ENCODE measurements around the gene ZFAND6. TPM values are rescaled to one million over a fixed set of nuclear protein-coding genes. Genes with fewer than 3 reads are reported as not detected.

ZFAND6 gene
- total and polyA plus RNA-seq, 10 of the 15 experiments (the other 5 are each of a cell fraction or from before 2014, with no cell fraction given): 78.9 to 179 (median 135) TPM

DNA sequence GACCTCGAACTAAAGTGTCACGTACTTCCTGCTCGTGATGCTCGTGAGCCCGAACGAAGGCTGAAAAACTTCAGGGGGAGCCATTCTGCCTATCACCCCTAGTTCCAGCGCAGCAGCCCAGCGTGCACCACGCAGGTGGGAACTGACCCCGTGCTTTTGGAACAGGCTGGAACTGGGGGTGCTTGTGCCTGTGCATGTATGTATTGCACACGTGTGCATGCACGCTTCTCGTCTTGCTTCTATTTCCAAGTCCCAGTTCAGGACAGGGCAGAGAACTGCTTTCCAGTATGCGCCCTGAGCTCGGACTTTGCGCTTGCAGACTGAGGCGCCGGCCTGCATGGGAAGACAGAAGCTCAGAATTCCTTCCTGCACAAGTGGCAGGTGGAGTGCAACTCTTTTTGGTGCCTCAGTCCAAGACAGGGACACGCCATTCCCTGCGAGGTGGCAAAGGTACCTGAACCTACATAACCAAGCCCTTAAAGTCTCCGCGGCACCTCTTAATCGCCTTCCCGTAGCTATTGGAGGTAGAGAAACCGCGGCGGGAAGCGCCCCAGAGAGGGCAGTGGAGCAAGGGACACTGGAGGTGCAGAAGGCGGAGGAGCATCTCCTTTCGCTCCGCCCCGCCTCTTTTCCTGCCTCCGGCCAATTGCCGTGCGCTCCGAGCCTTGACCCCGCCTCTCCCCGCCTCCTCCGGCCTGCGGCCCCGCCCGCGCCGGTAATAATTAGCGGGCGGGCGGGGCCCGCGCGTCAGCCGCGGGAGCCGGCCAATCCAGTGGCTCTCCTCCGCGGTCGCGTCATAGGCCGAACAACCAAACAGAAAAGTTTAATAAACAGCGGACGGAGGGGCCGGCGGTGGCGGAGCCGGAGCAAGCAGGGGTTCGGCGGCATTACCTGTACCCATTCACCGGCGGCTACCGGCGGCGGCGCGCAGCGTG, at the start of gene ZFAND6 (continued):
- TF ChIP-seq TAF1 (IDR thresholded peaks at IDR 0.05; ENCODE audit: borderline replicate concordance, low read depth, low read length) (peak; percentile 58; the same call in 1 of the 2 replicates), KDM1A (IDR thresholded peaks at IDR 0.05; ENCODE audit: borderline replicate concordance) (no peak), DPF2 (IDR thresholded peaks at IDR 0.05) (no peak), NR2C2 (IDR thresholded peaks at IDR 0.05; ENCODE audit: borderline replicate concordance, control insufficient read depth, insufficient read length, low read depth) (no peak), SPI1 (IDR thresholded peaks at IDR 0.05; ENCODE audit: borderline replicate concordance, insufficient read depth, low read depth, low read length) (no peak), EP300 (IDR thresholded peaks at IDR 0.05; ENCODE audit: borderline replicate concordance in 1 of 2, control insufficient read depth in 1 of 2, low read depth in 2 of 2, low read length in 2 of 2) (peak in 1 of 2 experiments; percentile 42; a peak in 1 of 4 replicates), RBBP5 (conservative IDR thresholded peaks at IDR 0.05) (no peak), ZNF217 (IDR thresholded peaks at IDR 0.05) (no peak), NRF1 (conservative IDR thresholded peaks at IDR 0.05; ENCODE audit: low read depth, low read length) (no peak), MXI1 (IDR thresholded peaks at IDR 0.05; ENCODE audit: low read depth, low read length) (peak; percentile 35), RCOR1 (conservative IDR thresholded peaks at IDR 0.05; ENCODE audit: low read depth, low read length) (no peak), KLF5 (IDR thresholded peaks at IDR 0.05; ENCODE audit: partially characterized antibody) (no peak), SP1 (IDR thresholded peaks at IDR 0.05; ENCODE audit: low read depth, low read length) (peak; percentile 58), NKRF (conservative IDR thresholded peaks at IDR 0.05) (no peak), BHLHE40 (IDR thresholded peaks at IDR 0.05; ENCODE audit: borderline replicate concordance in 1 of 2, low read depth in 2 of 2, low read length in 1 of 2) (peak in 1 of 2 experiments; percentile 63; a peak in 3 of 4 replicates), TCF3 (IDR thresholded peaks at IDR 0.05; ENCODE audit: borderline replicate concordance, insufficient read depth, low read depth, low read length) (no peak), ZBTB4 (CRISPR knock-in tag; IDR thresholded peaks at IDR 0.05) (no peak), PML (IDR thresholded peaks at IDR 0.05; ENCODE audit: low read length) (peak; percentile 63; the same call in 1 of the 2 replicates)
- TF ChIP-seq, protein P1, sequence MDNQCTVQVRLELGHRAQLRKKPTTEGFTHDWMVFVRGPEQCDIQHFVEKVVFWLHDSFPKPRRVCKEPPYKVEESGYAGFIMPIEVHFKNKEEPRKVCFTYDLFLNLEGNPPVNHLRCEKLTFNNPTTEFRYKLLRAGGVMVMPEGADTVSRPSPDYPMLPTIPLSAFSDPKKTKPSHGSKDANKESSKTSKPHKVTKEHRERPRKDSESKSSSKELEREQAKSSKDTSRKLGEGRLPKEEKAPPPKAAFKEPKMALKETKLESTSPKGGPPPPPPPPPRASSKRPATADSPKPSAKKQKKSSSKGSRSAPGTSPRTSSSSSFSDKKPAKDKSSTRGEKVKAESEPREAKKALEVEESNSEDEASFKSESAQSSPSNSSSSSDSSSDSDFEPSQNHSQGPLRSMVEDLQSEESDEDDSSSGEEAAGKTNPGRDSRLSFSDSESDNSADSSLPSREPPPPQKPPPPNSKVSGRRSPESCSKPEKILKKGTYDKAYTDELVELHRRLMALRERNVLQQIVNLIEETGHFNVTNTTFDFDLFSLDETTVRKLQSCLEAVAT (IDR thresholded peaks at IDR 0.05): 0 out of 2 replicates have a peak, but pooled peaks have one; percentile 34
- TF ChIP-seq, protein P2, sequence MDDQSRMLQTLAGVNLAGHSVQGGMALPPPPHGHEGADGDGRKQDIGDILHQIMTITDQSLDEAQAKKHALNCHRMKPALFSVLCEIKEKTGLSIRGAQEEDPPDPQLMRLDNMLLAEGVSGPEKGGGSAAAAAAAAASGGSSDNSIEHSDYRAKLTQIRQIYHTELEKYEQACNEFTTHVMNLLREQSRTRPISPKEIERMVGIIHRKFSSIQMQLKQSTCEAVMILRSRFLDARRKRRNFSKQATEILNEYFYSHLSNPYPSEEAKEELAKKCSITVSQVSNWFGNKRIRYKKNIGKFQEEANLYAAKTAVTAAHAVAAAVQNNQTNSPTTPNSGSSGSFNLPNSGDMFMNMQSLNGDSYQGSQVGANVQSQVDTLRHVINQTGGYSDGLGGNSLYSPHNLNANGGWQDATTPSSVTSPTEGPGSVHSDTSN (IDR thresholded peaks at IDR 0.05; ENCODE audit: insufficient replicate concordance, low read depth, low read length): no peak

Data from GM12878 (cell line).